GM12878 (cell line): ENCODE measurements around the gene JUND. TPM values are rescaled to one million over a fixed set of nuclear protein-coding genes. Genes with fewer than 3 reads are reported as not detected.

Experiments used
- ATAC-seq: fragments of 200-7000 bp; cut with Tn5 transposase; 3 replicates; pipeline ENCODE4 v1.9.1; 2020; ENCODE audit warnings: mild to moderate bottlenecking, moderate library complexity
- BruUV-seq: library from RNA; stranded (reverse); fragments of 400-500 nt; replicated peaks from 2 replicates; lab custom pipeline; 2021; lab: Mats Ljungman, UMichigan
- CTCF ChIA-PET: fragments of 300-600 bp; sonication (Branson Sonifier 250); formaldehyde crosslinking; extraction: SDS; loops from one replicate; lab custom pipeline; 2021; ENCODE audit warnings: inconsistent platforms; lab: Yijun Ruan, JAX
- POLR2A ChIA-PET: fragments of 350-600 bp; formaldehyde crosslinking; extraction: SDS; loops from one replicate; lab custom pipeline; 2021; ENCODE audit warnings: inconsistent platforms; lab: Charles Lee
- RAD21 ChIA-PET: fragments of 300-600 bp; sonication (Branson Sonifier 250); formaldehyde crosslinking; loops from one replicate; lab custom pipeline; 2023; ENCODE audit warnings: antibody characterized with exemption; ENCODE audit not compliant: unreplicated experiment; lab: Charles Lee
- SMC1A ChIA-PET: fragments of 300-600 bp; sonication (Branson Sonifier 250); formaldehyde crosslinking; loops from one replicate; lab custom pipeline; 2023; ENCODE audit not compliant: unreplicated experiment, uncharacterized antibody; lab: Charles Lee
- DNase-seq: peaks from one replicate; pipeline ENCODE4 v3.0.0-alpha.2; 2011; ENCODE audit warnings: low read depth, low spot score
- FAIRE-seq: peaks from 3 replicates; lab custom pipeline; 2011; peaks lifted over from hg19 to GRCh38; lab: Jason Lieb, UNC
- H2AFZ ChIP-seq: 2 replicates; pipeline ENCODE4 v1.6.0; 2011; ENCODE audit warnings: low read depth, low read length, control low read depth; ENCODE audit not compliant: control insufficient read depth
- H3K27ac ChIP-seq: 2 replicates; pipeline ENCODE4 v1.5.1; 2011; ENCODE audit warnings: control low read depth; ENCODE audit not compliant: control insufficient read depth, insufficient read depth
- H3K27me3 ChIP-seq, 2 experiments: replicated peaks in 1 of 2; 2 replicates each; pipeline versions ENCODE4 v1.6.0 to v1.6.1; 2011; ENCODE audit warnings: low read length in 1 of 2; ENCODE audit not compliant: control insufficient read depth in 2 of 2, insufficient read depth in 2 of 2
- H3K36me3 ChIP-seq, 2 experiments: 2 replicates each; pipeline ENCODE4 v1.5.1; 2011; ENCODE audit warnings: low read length in 1 of 2; ENCODE audit not compliant: control insufficient read depth in 2 of 2, insufficient read depth in 2 of 2
- H3K4me1 ChIP-seq: 2 replicates; pipeline ENCODE4 v1.6.1; 2011; ENCODE audit warnings: mild to moderate bottlenecking, low read length, moderate library complexity, mixed read lengths; ENCODE audit not compliant: control insufficient read depth, insufficient read depth
- H3K4me2 ChIP-seq: 2 replicates; pipeline ENCODE4 v1.6.0; 2011; ENCODE audit warnings: control low read depth; ENCODE audit not compliant: control insufficient read depth, insufficient read depth
- H3K4me3 ChIP-seq: fragments of 200-600 bp; sonication (generic); 2 replicates; pipeline ENCODE4 v1.5.1; 2016
- H3K79me2 ChIP-seq: 2 replicates; pipeline ENCODE4 v1.6.0; 2011; ENCODE audit warnings: low read length; ENCODE audit not compliant: control insufficient read depth, insufficient read depth
- H3K9ac ChIP-seq: 2 replicates; pipeline ENCODE4 v1.8.0; 2011; ENCODE audit warnings: low read length, control low read depth, mixed read lengths; ENCODE audit not compliant: control insufficient read depth, insufficient read depth
- H3K9me3 ChIP-seq: replicated peaks from 3 replicates; pipeline ENCODE4 v1.5.1; 2011; ENCODE audit warnings: mild to moderate bottlenecking, low read length; ENCODE audit not compliant: control insufficient read depth, insufficient read depth
- H4K20me1 ChIP-seq: 2 replicates; pipeline ENCODE4 v1.6.0; 2011; ENCODE audit not compliant: control insufficient read depth, insufficient read depth
- BRCA1 ChIP-seq: IDR thresholded peaks from 2 replicates; pipeline ENCODE4 v1.6.1; 2011; ENCODE audit warnings: low read depth, low read length, improper control_type of control experiment
- CBX3 ChIP-seq: fragments of 200-600 bp; sonication (generic); IDR thresholded peaks from 2 replicates; pipeline ENCODE4 v1.6.1; 2016; ENCODE audit warnings: low read depth, borderline replicate concordance
- CHD4 ChIP-seq: fragments of 200-600 bp; sonication (generic); IDR thresholded peaks from 2 replicates; pipeline ENCODE4 v1.6.1; 2016; ENCODE audit warnings: mild to moderate bottlenecking
- EGR1 ChIP-seq, 2 experiments: IDR thresholded peaks; 1 replicate in 1 of 2; 2 replicates in 1 of 2; pipeline ENCODE4 v1.6.1; 2011 to 2012; ENCODE audit warnings: low read depth in 2 of 2, low read length in 2 of 2, borderline replicate concordance in 1 of 2, mild to moderate bottlenecking in 1 of 2, moderate library complexity in 1 of 2
- EZH2 ChIP-seq: IDR thresholded peaks from 2 replicates; pipeline ENCODE4 v1.6.1; 2012; ENCODE audit warnings: low read depth, mild to moderate bottlenecking, control low read depth, inconsistent platforms, low read length, borderline replicate concordance; ENCODE audit not compliant: control insufficient read depth
- HDAC2 ChIP-seq: fragments of 200-600 bp; sonication (generic); IDR thresholded peaks from 2 replicates; pipeline ENCODE4 v1.6.1; 2017
- IRF4 ChIP-seq: IDR thresholded peaks from 2 replicates; pipeline ENCODE4 v1.6.1; 2011; ENCODE audit warnings: low read depth, low read length
- MTA3 ChIP-seq: IDR thresholded peaks from 2 replicates; pipeline ENCODE4 v1.6.1; 2012; ENCODE audit warnings: low read length, inconsistent platforms, borderline replicate concordance
- MYB ChIP-seq: fragments of 150-350 bp; IDR thresholded peaks from 2 replicates; pipeline ENCODE4 v1.6.1; 2014; ENCODE audit warnings: mild to moderate bottlenecking, low read depth, low read length, borderline replicate concordance
- NFIC ChIP-seq: IDR thresholded peaks from 2 replicates; pipeline ENCODE4 v1.6.1; 2012; ENCODE audit warnings: low read depth, mild to moderate bottlenecking, inconsistent platforms, low read length, moderate library complexity
- RAD21 ChIP-seq: IDR thresholded peaks from 2 replicates; pipeline ENCODE4 v1.6.1; 2011; ENCODE audit warnings: mild to moderate bottlenecking, low read depth, low read length, moderate library complexity; ENCODE audit not compliant: insufficient read depth
- RAD51 ChIP-seq: fragments of 450-650 bp; IDR thresholded peaks from 2 replicates; pipeline ENCODE4 v1.6.1; 2016; ENCODE audit warnings: moderate library complexity, mild to moderate bottlenecking, inconsistent platforms
- SMC3 ChIP-seq: IDR thresholded peaks from 2 replicates; pipeline ENCODE4 v1.6.1; 2011; ENCODE audit warnings: low read length, improper control_type of control experiment, borderline replicate concordance
- SUZ12 ChIP-seq: fragments of 200-600 bp; sonication (generic); IDR thresholded peaks from one replicate; pipeline ENCODE4 v1.6.1; 2018; ENCODE audit warnings: antibody characterized with exemption, mild to moderate bottlenecking; ENCODE audit not compliant: unreplicated experiment
- TBL1XR1 ChIP-seq: IDR thresholded peaks from 2 replicates; pipeline ENCODE4 v1.6.1; 2012; ENCODE audit warnings: low read depth, low read length, improper control_type of control experiment
- WGBS: methylation state at CpG from one replicate; pipeline ENCODE4 v1.1.6; 2016; ENCODE audit warnings: low lambda C conversion rate; ENCODE audit not compliant: insufficient replicate concordance, insufficient coverage; ENCODE audit errors: missing lambda C conversion rate; 5-methylcytosine and 5-hydroxymethylcytosine counted together
- in situ Hi-C: fragments of 300-500 bp; cut with MboI; formaldehyde crosslinking; loops from 9 replicates; pipeline ENCODE4 v1.14.3; 2018; ENCODE audit warnings: mixed read lengths
- intact Hi-C: fragments of 100-400 bp; cut with micrococcal nuclease; formaldehyde crosslinking; loops from one replicate; pipeline ENCODE4 v1.14.2; 2022; ENCODE audit not compliant: unreplicated experiment
- polyA plus RNA-seq, 11 experiments: library from polyadenylated mRNA; depleted of rRNA in 4 of 11; unstranded in 6 of 11; stranded (reverse) in 5 of 11; fragments of >200 nt; fragmentation: Nextera tagmentation in 4 of 11; fragmentation: Illumina TruSeq in 1 of 11; extraction: Ambion mirVana in 4 of 11; extraction: Trizol in 1 of 11; gene quantifications; 1 replicate in 1 of 11; 2 replicates in 10 of 11; pipeline versions ENCODE4 v1.2.1 to v1.2.3, GENCODE V29; 2011 to 2016; ENCODE audit warnings: inconsistent platforms in 2 of 11, missing spikeins in 2 of 11, low read depth in 1 of 11
- total RNA-seq, 4 experiments: library from RNA; depleted of rRNA in 3 of 4; stranded (reverse); fragments of >200 nt in 3 of 4; fragmentation: Illumina TruSeq in 1 of 4; extraction: Trizol in 1 of 4; gene quantifications; 2 replicates each; pipeline versions ENCODE4 v1.2.1 to v1.2.3, GENCODE V29; 2013 to 2021
- TF ChIP-seq, protein P1 (sequence below): IDR thresholded peaks from 2 replicates; pipeline ENCODE4 v1.6.1; 2012; ENCODE audit warnings: low read length, inconsistent platforms
- TF ChIP-seq, protein P2 (sequence below): fragments of 450-650 bp; IDR thresholded peaks from 2 replicates; pipeline ENCODE4 v1.6.1; 2017; ENCODE audit warnings: mild to moderate bottlenecking, moderate library complexity

Gene JUND
- total and polyA plus RNA-seq, 10 of the 15 experiments (the other 5 are each of a cell fraction or from before 2014, with no cell fraction given), result 7.4 to 164 (median 18.8) TPM

- no peak for TF ChIP-seq EGR1 (IDR thresholded peaks at IDR 0.05; ENCODE audit: borderline replicate concordance in 1 of 2, low read depth in 2 of 2, low read length in 2 of 2)
Observed at GRCh38 chr19:18253716-18254115, 27.7 kb downstream of the JUND start (continued).

DNA sequence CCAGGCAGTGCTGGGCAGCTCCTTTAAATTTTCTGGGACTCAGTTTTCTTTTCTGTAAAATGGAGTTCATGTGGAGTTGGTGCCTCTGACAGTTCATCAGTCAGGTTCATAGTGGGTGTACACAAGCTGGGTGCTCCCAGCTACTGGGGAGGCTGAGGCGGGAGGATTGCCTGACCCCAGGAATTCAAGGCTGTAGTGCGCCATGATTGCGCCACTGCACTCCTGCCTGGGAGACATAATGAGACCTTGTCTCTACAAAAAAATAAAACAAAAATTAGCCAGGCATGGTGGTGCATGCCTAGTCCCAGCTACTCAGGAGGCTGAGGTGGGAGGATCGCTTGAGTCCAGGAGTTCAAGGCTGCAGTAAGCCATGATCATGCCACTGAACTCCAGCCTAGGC is 28.3 kb downstream of the JUND start:
- Histone ChIP-seq H3K79me2 (no peaks in the 10 kb centered on the region), H3K27me3 (no peaks in the 10 kb centered on the region; a peak in 1 of 4 replicates), H3K4me3 (no peak overlapping the region), H3K4me1 (peaks cover 5% of the 10 kb centered on the region), H3K27ac (no peak overlapping the region), H4K20me1 (no peaks in the 10 kb centered on the region), H3K4me2 (no peak overlapping the region), H2AFZ (no peak overlapping the region), H3K36me3 (no peaks in the 10 kb centered on the region), H3K9me3 (no peaks in the 10 kb centered on the region), H3K9ac (no peak overlapping the region)
- ATAC-seq, result no peak
- SMC1A ChIA-PET, result interaction anchor here (0.8 to 7.6 kb wide), 13 partner anchors 9 to 158 kb away, joined by 3 to 121 read pairs (median 6); partner anchors contain the start of genes MPV17L2 and RAB3A
- WGBS, result 73% methylated on average over 4 of the region's 4 CpGs
- no TSS peak for BruUV-seq
- in situ Hi-C loops, result no loop called here
- CTCF ChIA-PET, result interaction anchor here (0.7 to 8.0 kb wide), 28 partner anchors 9 to 315 kb away, joined by 3 to 213 read pairs (median 8); partner anchors contain the start of genes MPV17L2 and RAB3A
- FAIRE-seq, result no peak
- POLR2A ChIA-PET, result interaction anchor here (0.7 to 0.9 kb wide), 2 partner anchors 49 to 69 kb away, joined by 3 read pairs; no protein-coding TSS in a partner anchor
- intact Hi-C loops, result no loop called here
- RAD21 ChIA-PET, result interaction anchor here (0.9 to 8.7 kb wide), 11 partner anchors 17 to 194 kb away, joined by 3 to 175 read pairs (median 10); partner anchors contain the start of genes LSM4, MPV17L2 and RAB3A
- no peak for DNase-seq
- TF ChIP-seq RAD21, result no peak
- TF ChIP-seq, protein P1, sequence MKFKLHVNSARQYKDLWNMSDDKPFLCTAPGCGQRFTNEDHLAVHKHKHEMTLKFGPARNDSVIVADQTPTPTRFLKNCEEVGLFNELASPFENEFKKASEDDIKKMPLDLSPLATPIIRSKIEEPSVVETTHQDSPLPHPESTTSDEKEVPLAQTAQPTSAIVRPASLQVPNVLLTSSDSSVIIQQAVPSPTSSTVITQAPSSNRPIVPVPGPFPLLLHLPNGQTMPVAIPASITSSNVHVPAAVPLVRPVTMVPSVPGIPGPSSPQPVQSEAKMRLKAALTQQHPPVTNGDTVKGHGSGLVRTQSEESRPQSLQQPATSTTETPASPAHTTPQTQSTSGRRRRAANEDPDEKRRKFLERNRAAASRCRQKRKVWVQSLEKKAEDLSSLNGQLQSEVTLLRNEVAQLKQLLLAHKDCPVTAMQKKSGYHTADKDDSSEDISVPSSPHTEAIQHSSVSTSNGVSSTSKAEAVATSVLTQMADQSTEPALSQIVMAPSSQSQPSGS, result no peak
- no peak for TF ChIP-seq MYB
- no peak for TF ChIP-seq NFIC
- no peak for TF ChIP-seq MTA3
- TF ChIP-seq RAD51, result no peak
- no peak for TF ChIP-seq CHD4
- TF ChIP-seq HDAC2, result no peak
- no peak for TF ChIP-seq CBX3
- no peak for TF ChIP-seq SUZ12
- no peak for TF ChIP-seq SMC3
- TF ChIP-seq TBL1XR1, result no peak
- TF ChIP-seq BRCA1, result no peak
- TF ChIP-seq EZH2, result no peak
- TF ChIP-seq, protein P2, sequence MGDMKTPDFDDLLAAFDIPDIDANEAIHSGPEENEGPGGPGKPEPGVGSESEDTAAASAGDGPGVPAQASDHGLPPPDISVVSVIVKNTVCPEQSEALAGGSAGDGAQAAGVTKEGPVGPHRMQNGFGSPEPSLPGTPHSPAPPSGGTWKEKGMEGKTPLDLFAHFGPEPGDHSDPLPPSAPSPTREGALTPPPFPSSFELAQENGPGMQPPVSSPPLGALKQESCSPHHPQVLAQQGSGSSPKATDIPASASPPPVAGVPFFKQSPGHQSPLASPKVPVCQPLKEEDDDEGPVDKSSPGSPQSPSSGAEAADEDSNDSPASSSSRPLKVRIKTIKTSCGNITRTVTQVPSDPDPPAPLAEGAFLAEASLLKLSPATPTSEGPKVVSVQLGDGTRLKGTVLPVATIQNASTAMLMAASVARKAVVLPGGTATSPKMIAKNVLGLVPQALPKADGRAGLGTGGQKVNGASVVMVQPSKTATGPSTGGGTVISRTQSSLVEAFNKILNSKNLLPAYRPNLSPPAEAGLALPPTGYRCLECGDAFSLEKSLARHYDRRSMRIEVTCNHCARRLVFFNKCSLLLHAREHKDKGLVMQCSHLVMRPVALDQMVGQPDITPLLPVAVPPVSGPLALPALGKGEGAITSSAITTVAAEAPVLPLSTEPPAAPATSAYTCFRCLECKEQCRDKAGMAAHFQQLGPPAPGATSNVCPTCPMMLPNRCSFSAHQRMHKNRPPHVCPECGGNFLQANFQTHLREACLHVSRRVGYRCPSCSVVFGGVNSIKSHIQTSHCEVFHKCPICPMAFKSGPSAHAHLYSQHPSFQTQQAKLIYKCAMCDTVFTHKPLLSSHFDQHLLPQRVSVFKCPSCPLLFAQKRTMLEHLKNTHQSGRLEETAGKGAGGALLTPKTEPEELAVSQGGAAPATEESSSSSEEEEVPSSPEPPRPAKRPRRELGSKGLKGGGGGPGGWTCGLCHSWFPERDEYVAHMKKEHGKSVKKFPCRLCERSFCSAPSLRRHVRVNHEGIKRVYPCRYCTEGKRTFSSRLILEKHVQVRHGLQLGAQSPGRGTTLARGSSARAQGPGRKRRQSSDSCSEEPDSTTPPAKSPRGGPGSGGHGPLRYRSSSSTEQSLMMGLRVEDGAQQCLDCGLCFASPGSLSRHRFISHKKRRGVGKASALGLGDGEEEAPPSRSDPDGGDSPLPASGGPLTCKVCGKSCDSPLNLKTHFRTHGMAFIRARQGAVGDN, result no peak
- TF ChIP-seq IRF4, result no peak
